ENCODE results near the gene OSBPL6. TPM values are rescaled to one million over a fixed set of nuclear protein-coding genes. Genes with fewer than 3 reads are reported as not detected.

OSBPL6 gene
- total and polyA plus RNA-seq, 10 of the 15 experiments (the other 5 are each of a cell fraction or from before 2014, with no cell fraction given) = 0.01 to 0.08 (median 0.03) TPM; not detected in 5

DNA sequence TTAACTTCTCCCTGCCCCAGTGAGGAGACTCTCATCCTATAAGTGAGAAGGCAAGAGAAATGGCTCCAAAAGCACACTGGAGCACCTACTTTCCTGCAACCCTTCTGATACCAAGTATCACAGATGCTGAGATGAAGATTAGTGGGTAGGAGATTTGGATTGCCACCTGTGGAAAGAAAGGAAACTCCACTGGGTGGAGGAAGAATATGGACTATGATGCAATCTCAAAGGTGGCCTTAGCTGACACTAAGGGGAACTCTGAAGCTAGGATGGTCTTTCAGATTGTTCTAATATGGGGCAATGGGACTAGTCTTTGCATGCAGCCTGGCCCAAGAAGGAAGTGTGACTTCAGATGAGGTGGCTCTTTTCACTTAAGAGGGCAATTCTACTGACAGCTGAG is 235.0 kb downstream of the OSBPL6 start:
- Histone ChIP-seq H3K4me3 (no peak overlapping the region), H3K27me3 (replicated peaks in 1 of 2; ENCODE audit: control insufficient read depth in 2 of 2, insufficient read depth in 2 of 2, low read length in 1 of 2) (no peaks in the 10 kb centered on the region), H3K4me1 (ENCODE audit: control insufficient read depth, insufficient read depth, low read length) (no peaks in the 10 kb centered on the region), H4K20me1 (ENCODE audit: control insufficient read depth, insufficient read depth) (no peaks in the 10 kb centered on the region), H3K79me2 (ENCODE audit: control insufficient read depth, insufficient read depth, low read length) (no peaks in the 10 kb centered on the region), H3K9me3 (replicated peaks; ENCODE audit: control insufficient read depth, insufficient read depth, low read length) (peaks cover 4% of the 10 kb centered on the region; the same call in 2 of the 3 replicates), H3K9ac (ENCODE audit: control insufficient read depth, insufficient read depth, low read length) (no peak overlapping the region), H3K4me2 (ENCODE audit: control insufficient read depth, insufficient read depth) (no peak overlapping the region), H3K27ac (ENCODE audit: control insufficient read depth, insufficient read depth) (no peak overlapping the region), H3K36me3 (ENCODE audit: control insufficient read depth in 2 of 2, insufficient read depth in 2 of 2, low read length in 1 of 2) (peaks cover 4 to 38% of the 10 kb centered on the region in 2 experiments), H2AFZ (ENCODE audit: control insufficient read depth, low read depth, low read length) (no peak overlapping the region)
- FAIRE-seq = no peak
- ChIA-PET POLR2A (interaction anchor here (0.5 to 1.0 kb wide), 2 partner anchors 20 to 1418 kb away, joined by 3 to 4 read pairs; no protein-coding TSS in a partner anchor), RAD21 (ENCODE audit: unreplicated experiment) (interaction anchor here (2.0 kb wide), 1 partner anchor 10 kb away, joined by 7 read pairs; no protein-coding TSS in a partner anchor), SMC1A (ENCODE audit: uncharacterized antibody, unreplicated experiment) (interaction anchor here (0.8 to 2.4 kb wide), 5 partner anchors 8 to 22 kb away, joined by 3 to 10 read pairs (median 3); partner anchors contain the start of genes PJVK and PRKRA), CTCF (interaction anchor here (1.1 to 2.3 kb wide), 4 partner anchors 9 to 32 kb away, joined by 3 to 13 read pairs (median 6); no protein-coding TSS in a partner anchor)
- no TSS peak for BruUV-seq (replicated peaks)
- DNase-seq (ENCODE audit: low read depth, low spot score) = no peak
- intact Hi-C loops (cut with micrococcal nuclease; ENCODE audit: unreplicated experiment) = no loop called here
- no peak for ATAC-seq
- TF ChIP-seq PRDM15 (CRISPR knock-in tag; IDR thresholded peaks at IDR 0.05) = no peak
- in situ Hi-C loops (cut with MboI) = no loop called here

- Histone ChIP-seq H3K4me1 (ENCODE audit: control insufficient read depth, insufficient read depth, low read length) (no peaks in the 10 kb centered on the region), H3K4me3 (no peak overlapping the region), H3K9ac (ENCODE audit: control insufficient read depth, insufficient read depth, low read length) (no peak overlapping the region), H3K27ac (ENCODE audit: control insufficient read depth, insufficient read depth) (no peak overlapping the region), H3K9me3 (replicated peaks; ENCODE audit: control insufficient read depth, insufficient read depth, low read length) (no peaks in the 10 kb centered on the region), H3K4me2 (ENCODE audit: control insufficient read depth, insufficient read depth) (no peak overlapping the region), H3K79me2 (ENCODE audit: control insufficient read depth, insufficient read depth, low read length) (no peaks in the 10 kb centered on the region), H2AFZ (ENCODE audit: control insufficient read depth, low read depth, low read length) (no peak overlapping the region), H3K36me3 (ENCODE audit: control insufficient read depth in 2 of 2, insufficient read depth in 2 of 2, low read length in 1 of 2) (peaks cover 2 to 32% of the 10 kb centered on the region in 2 experiments; a peak in 3 of 4 replicates), H4K20me1 (ENCODE audit: control insufficient read depth, insufficient read depth) (no peaks in the 10 kb centered on the region), H3K27me3 (replicated peaks in 1 of 2; ENCODE audit: control insufficient read depth in 2 of 2, insufficient read depth in 2 of 2, low read length in 1 of 2) (no peaks in the 10 kb centered on the region)
- intact Hi-C loops (cut with micrococcal nuclease; ENCODE audit: unreplicated experiment) (no loop called here), in situ Hi-C loops (cut with MboI) (no loop called here)
- SMC1A ChIA-PET (ENCODE audit: uncharacterized antibody, unreplicated experiment) = no interaction called here
- ATAC-seq = no peak
- WGBS (ENCODE audit: insufficient coverage, insufficient replicate concordance, low lambda C conversion rate, missing lambda C conversion rate) = 97% methylated on average over 2 of the region's 2 CpGs
- FAIRE-seq = no peak
- CTCF ChIA-PET = interaction anchor here (1.0 kb wide), 2 partner anchors 11 to 22 kb away, joined by 3 to 5 read pairs; no protein-coding TSS in a partner anchor
- RAD21 ChIA-PET (ENCODE audit: unreplicated experiment) = no interaction called here
- POLR2A ChIA-PET = no interaction called here
- no TSS peak for BruUV-seq (replicated peaks)
- no peak for DNase-seq (ENCODE audit: low read depth, low spot score)
- TF ChIP-seq ASH2L (IDR thresholded peaks at IDR 0.05; ENCODE audit: borderline replicate concordance, low read depth) (no peak), ZBTB33 (IDR thresholded peaks at IDR 0.05) (no peak), USF1 (IDR thresholded peaks at IDR 0.05; ENCODE audit: borderline replicate concordance, extremely low read length, insufficient read depth, low read depth, low read length) (no peak), KLF5 (IDR thresholded peaks at IDR 0.05; ENCODE audit: partially characterized antibody) (no peak), MXI1 (IDR thresholded peaks at IDR 0.05; ENCODE audit: low read depth, low read length) (no peak), MLLT1 (IDR thresholded peaks at IDR 0.05) (no peak), MTA3 (IDR thresholded peaks at IDR 0.05; ENCODE audit: borderline replicate concordance, low read length) (no peak)
Observed at GRCh38 chr2:178436662-178437061, 242.3 kb downstream of the OSBPL6 start.
